ENCODE data around the gene SLC25A42.

- TF ChIP-seq CTCF (conservative IDR thresholded peaks at IDR 0.05; ENCODE audit: low read depth, low read length) (no peak), EZH2 (IDR thresholded peaks at IDR 0.05; ENCODE audit: low read length, unreplicated experiment) (no peak)
These were observed 35.2 kb downstream of the SLC25A42 start for GRCh38 chr19:19098703-19099632.
